Measurements from ENCODE around the gene TP73.

The TP73 gene

DNA sequence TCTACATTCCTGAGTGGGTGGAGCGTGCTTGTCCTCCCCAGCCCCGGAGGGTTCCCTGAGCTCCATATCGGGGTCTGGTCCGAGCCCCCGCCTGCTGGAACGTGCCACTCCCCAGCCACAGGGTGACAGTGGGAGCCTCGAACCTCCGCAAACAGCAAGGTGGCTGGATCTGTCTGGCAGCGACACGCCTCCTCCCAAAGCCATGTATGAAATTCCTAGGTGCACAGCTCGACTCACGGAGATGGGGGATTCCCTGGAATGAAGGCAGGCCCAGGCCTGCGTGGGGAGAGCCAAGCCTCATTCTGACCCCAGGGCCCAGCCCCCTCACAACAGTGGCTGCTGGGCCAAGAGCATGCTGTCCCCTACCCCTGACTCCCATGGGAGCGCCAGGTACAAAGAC lies 32.9 kb downstream of the TP73 start:
- no peak for DNase-seq (ENCODE audit: low read depth in 1 of 2, low spot score in 1 of 2)

- no peak for DNase-seq (ENCODE audit: low read depth in 1 of 2, low spot score in 1 of 2)
Measured at GRCh38 chr1:3685906-3686305, 33.6 kb downstream of the TP73 start.

DNA sequence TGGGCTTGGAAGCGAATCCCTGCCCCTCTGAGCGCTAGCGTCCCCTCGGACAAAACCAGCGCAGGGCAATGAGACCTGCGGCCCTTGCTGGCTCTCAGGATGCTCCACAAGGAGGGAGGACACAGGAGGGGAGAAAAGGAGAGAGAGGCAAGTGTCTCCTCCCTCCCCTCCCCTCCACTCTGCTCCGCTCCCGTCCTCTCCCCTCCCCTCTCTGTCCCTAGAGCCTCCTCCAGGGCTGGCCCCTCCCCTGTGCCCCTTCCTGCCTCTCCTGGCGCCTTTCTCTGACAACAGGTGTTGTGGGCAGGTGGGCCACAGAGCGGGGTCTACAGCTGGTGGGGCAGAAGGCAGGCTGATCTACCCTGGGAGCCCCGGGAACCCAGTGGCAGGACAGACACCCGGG lies 35.2 kb downstream of the TP73 start:
- DNase-seq (ENCODE audit: low read depth in 1 of 2, low spot score in 1 of 2) = no peak

GRCh38 chr1:3688356-3689137 lies 36.2 kb downstream of the TP73 start:
- DNase-seq (ENCODE audit: low read depth in 1 of 2, low spot score in 1 of 2) = no peak

DNA sequence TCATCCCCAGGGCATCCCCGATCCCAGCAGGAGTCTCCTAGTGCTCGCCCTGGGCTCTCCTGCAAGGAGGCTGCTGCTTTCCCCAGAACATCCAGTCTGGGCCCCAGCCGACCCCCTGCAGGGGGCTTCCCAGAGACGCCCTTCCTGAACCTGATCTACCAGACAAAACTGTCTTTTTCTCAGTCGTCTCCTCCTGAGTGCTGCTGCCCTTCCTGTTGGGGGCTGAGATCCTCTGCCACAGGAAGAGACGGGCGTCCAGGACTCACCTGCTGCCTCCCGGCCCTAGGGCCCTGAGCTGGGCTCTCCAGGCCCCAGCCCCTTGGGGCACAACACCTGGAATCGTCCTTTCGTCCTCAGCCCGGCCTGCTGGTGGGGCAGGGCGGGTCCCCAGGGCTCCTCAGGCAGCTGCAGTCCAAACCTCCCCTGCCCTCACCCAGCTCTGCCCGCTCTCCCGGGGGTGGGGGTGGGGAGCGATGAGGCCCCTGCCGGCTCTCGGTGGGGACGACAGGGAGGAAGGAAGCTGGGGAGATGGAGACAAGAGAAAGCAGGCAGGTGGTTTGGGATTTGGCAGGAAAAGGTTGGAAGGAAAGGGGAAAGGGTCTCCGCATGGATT lies 36.9 kb downstream of the TP73 start:
- DNase-seq (ENCODE audit: low read depth in 1 of 2, low spot score in 1 of 2) = no peak

GRCh38 chr1:3690282-3691065 lies 38.2 kb downstream of the TP73 start:
- DNase-seq (ENCODE audit: low read depth in 1 of 2, low spot score in 1 of 2) = no peak

DNA sequence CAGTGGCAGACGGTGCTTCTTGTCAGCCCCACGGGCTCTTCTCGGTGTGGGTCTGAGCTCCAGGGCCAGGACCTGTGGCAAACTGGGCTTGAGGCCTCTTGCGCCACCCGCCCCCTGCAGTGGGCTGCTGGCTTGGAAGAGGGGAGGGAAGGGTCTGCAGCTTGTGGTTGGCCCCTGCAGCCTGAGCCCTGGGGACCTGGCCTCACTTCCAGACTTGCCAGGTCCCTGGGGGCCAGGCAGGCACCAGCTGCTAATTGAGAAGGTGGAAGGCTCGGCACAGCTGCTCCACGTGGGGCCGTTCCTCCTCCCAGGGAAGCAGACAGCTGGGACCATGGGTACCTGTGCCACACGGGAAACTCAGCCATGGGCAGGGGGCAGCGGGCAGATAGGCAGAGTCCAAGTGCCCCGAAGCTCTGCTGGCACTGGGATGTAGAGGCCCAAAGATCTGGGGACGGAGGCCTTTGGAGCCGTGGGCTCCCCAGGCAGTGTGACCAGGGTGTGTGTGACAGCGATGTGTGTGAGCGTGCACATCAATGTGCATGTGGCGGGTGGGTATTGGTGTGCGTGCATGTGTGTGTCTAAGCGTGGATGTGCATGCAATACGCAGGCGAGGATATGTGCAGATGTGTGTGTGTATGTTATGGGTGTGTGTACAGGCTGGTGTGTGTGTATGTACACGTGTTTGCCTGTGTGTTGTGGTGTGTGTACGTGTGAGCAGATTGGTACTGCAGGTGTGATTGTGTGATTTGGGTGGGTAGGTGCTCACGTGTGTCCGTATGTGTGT lies 39.3 kb downstream of the TP73 start:
- DNase-seq (ENCODE audit: low read depth in 1 of 2, low spot score in 1 of 2) = no peak

- no peak for DNase-seq (ENCODE audit: low read depth in 1 of 2, low spot score in 1 of 2)
Measured at GRCh38 chr1:3692598-3692997, 40.3 kb downstream of the TP73 start.

DNA sequence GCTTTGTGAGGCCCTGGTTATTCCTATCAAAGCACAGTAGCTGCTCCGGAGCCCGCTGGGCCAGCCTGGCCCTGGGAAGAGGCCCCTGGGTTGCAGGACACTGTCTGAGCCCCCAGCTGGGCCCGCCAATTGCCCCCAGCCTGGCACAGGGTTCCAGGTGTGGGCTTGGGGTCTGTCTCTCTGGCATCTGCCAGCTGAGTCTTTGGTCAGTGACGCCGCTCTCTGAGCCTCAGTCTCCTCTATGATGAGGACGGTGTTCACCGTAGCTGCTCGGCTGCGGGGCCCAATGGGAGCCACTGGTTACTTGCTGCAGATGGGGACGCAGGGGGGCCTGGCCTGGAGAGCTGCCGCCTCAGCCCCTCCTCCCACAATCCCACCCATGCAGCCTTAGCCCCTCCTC lies 41.0 kb downstream of the TP73 start:
- DNase-seq (ENCODE audit: low read depth in 1 of 2, low spot score in 1 of 2) = no peak

DNA sequence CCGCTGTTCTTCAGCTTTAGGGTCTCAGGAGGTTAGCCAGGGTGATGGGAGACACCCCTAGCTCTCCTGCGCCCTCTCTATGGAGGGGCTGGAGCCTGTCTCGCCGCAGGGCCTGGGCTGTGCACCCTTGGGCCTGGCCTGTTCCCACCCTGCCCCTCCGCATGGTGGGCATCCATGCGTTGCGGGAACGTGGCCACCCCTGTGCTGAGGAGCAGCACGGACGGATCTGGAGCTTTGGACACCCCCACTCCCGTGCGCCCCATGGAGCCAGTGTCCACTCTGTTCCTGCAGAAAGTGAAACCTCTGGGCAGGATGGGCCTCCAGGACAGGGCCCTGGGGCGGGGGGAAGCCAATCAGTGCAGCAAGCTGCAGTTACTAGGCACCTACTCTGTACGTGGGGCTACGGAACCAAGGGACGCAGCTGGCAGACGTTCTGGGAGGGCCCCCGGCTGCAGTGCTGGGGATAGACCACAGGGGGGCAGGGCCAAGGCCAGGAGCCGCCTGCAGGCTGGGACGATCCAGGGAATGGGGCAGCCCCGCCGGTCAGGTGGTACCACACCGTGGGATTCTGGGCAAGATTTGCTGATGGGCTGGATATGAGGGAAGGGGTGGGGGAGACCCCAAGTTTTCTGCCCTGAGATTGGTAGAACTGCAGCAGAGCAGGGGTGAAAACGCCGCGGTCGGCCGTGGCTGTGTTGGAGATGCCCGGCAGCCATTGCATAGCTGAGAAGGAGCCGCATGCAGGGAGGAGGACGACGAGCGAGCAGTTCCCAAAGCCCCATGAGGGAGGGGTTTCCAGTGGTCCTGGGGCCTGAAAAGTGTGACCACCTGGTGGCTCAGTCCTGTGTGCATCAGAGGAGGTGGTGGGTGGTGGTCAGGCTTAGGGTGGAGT lies 43.3 kb downstream of the TP73 start:
- no peak for DNase-seq (ENCODE audit: low read depth in 1 of 2, low spot score in 1 of 2)

- no peak for DNase-seq (ENCODE audit: low read depth in 1 of 2, low spot score in 1 of 2)
Measured at GRCh38 chr1:3696689-3697088, 44.4 kb downstream of the TP73 start.

DNA sequence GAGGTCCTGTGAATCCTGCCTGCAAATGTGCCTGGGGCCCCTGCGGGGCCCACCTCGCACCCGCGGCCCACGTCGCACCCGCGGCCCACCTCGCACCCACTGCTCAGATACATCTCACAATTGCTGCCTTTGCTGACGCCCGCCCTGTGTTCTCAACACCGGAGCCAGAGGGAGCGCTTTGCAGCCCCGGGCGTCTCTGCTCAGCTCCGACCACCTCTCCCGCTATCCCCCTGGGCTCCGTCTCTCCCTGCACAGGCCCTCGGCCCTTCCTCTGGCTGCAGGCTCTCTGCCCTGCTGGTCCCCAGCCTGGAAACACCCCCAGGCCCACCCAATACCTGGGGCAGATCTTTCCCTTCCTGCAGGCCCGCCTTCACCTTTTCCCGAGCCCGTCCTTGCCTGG lies 44.8 kb downstream of the TP73 start:
- no peak for DNase-seq (ENCODE audit: low read depth in 1 of 2, low spot score in 1 of 2)

GRCh38 chr1:3697810-3698209 lies 45.5 kb downstream of the TP73 start:
- no peak for DNase-seq (ENCODE audit: low read depth in 1 of 2, low spot score in 1 of 2)

DNA sequence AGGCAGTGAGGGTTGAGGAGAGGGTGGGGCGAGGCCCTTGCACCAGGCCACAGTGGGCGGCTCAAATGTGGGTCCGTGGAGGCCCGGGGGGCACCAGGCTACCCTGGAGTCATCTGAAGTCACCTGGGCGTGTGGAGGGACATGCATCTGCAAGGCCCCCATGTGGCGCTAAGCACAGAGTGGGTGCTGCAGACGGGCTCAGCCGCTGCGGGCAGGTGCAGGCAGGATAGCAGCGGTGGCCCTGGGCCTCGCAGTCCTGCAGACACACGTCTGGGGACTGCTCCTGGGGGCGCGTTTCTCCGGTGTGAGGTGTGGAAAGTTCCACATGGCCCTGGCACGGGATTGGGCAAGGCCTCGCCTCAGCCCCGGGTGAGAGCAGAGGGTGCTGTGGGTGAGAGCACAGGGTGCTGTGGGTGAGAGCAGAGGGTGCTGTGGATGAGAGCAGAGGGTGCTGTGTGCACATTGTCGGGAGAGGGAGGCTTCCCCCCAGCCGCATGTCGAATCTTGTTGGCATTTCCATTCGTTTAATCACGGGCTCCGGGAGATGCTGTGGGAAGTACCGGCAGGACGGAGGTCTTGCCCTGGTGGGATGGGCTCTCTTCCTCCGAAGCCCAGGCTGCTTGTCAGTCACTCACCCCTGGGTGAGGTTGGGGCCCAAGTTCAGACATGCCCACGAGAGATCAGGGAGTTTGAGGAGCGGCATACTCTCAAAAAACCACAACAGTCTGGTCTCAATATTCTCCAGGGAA lies 46.5 kb downstream of the TP73 start:
- DNase-seq (ENCODE audit: low read depth in 1 of 2, low spot score in 1 of 2) = no peak

- no peak for DNase-seq (ENCODE audit: low read depth in 1 of 2, low spot score in 1 of 2)
Measured at GRCh38 chr1:3699596-3699995, 47.3 kb downstream of the TP73 start.

DNA sequence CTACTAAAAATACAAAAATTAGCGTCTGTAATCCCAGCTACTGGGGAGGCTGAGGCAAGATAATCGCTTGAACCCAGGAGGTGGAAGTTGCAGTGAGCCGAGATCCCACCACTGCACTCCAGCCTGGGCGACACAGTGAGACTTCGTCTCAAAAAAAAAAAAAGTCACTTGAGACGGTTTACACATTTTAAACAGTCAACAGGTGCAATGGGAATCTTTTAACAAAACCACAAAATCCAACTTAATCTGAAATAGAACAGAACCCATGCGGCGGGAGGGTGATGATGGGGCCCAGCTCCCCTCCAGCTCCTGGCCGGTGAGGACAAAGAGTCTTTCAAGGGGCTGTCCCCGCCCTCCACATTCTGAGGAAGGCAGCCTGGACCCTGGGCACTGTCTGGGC lies 48.3 kb downstream of the TP73 start:
- no peak for DNase-seq (ENCODE audit: low read depth in 1 of 2, low spot score in 1 of 2)

DNA sequence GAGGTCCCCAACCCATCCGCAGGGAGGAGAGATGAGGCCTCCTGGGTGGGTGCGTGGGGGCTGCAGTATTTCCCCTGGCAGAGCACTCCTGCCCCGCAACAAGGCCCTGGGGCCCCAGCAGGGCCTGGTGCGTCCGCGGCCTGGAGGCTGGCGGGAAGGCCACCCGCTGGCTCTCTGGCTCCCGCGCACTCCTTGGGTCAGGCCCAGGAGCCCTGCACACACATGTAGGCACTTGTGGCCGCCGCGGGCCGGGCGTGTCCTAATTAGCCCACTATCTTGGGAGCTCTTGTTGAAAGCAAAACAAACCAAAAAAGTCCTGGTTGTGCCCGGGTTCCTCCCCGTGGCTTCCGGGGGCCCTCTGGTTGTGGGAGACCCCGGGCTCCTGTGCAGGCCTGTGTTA lies 50.2 kb downstream of the TP73 start:
- DNase-seq (ENCODE audit: low read depth in 1 of 2, low spot score in 1 of 2) = no peak

- no peak for DNase-seq (ENCODE audit: low read depth in 1 of 2, low spot score in 1 of 2)
Measured at GRCh38 chr1:3702990-3703728, 50.8 kb downstream of the TP73 start.

GRCh38 chr1:3703786-3704371 lies 51.6 kb downstream of the TP73 start:
- no peak for DNase-seq (ENCODE audit: low read depth in 1 of 2, low spot score in 1 of 2)
